Panc1 (cell line): ENCODE data around the gene HCN2.

Source experiments
- CTCF ChIP-seq: fragments of 450-650 bp; IDR thresholded peaks from 2 replicates; pipeline ENCODE4 v1.5.1; 2017; ENCODE audit warnings: mild to moderate bottlenecking
- POLR2AphosphoS5 ChIP-seq: IDR thresholded peaks from 2 replicates; pipeline ENCODE4 v1.6.1; 2012; ENCODE audit warnings: mild to moderate bottlenecking, low read depth, low read length, moderate library complexity
- REST ChIP-seq, 2 experiments: IDR thresholded peaks; 2 replicates each; pipeline ENCODE4 v1.6.1; 2011 to 2012; ENCODE audit warnings: low read depth in 2 of 2, control low read depth in 1 of 2, low read length in 1 of 2, mild to moderate bottlenecking in 1 of 2, moderate library complexity in 1 of 2; ENCODE audit not compliant: insufficient read depth in 1 of 2
- SIN3A ChIP-seq: IDR thresholded peaks from 2 replicates; pipeline ENCODE4 v1.6.1; 2012; ENCODE audit warnings: low read depth, mild to moderate bottlenecking, low read length, moderate library complexity, borderline replicate concordance; ENCODE audit not compliant: insufficient read depth
- TCF7L2 ChIP-seq: IDR thresholded peaks from 2 replicates; pipeline ENCODE4 v1.6.1; 2011; ENCODE audit warnings: mild to moderate bottlenecking, low read depth, low read length, inconsistent platforms

- peak; percentile 84 for TF ChIP-seq CTCF
- no peak for TF ChIP-seq POLR2AphosphoS5
- no peak for TF ChIP-seq SIN3A
- no peak for TF ChIP-seq REST (IDR thresholded peaks at IDR 0.05; ENCODE audit: insufficient read depth in 1 of 2, low read depth in 2 of 2, low read length in 1 of 2)
- peak; percentile 55 for TF ChIP-seq TCF7L2
Observed at GRCh38 chr19:588093-588740, 1.5 kb upstream of the HCN2 start.
